GM12865 (cell line): Measurements from ENCODE around the gene DEDD.

Experiments
- DNase-seq: peaks from one replicate; pipeline ENCODE4 v3.0.0; 2010; ENCODE audit warnings: low read depth
- H3K4me3 ChIP-seq: 2 replicates; pipeline ENCODE4 v1.5.1; 2011; ENCODE audit warnings: mild to moderate bottlenecking, low read depth, low read length, control low read depth
- TF ChIP-seq, protein P1 (sequence below): IDR thresholded peaks from 2 replicates; pipeline ENCODE4 v1.5.1; 2011; ENCODE audit warnings: low read length, control low read depth, low read depth, inconsistent platforms; ENCODE audit not compliant: insufficient read depth; ENCODE audit errors: missing control alignments

Gene DEDD

DNA sequence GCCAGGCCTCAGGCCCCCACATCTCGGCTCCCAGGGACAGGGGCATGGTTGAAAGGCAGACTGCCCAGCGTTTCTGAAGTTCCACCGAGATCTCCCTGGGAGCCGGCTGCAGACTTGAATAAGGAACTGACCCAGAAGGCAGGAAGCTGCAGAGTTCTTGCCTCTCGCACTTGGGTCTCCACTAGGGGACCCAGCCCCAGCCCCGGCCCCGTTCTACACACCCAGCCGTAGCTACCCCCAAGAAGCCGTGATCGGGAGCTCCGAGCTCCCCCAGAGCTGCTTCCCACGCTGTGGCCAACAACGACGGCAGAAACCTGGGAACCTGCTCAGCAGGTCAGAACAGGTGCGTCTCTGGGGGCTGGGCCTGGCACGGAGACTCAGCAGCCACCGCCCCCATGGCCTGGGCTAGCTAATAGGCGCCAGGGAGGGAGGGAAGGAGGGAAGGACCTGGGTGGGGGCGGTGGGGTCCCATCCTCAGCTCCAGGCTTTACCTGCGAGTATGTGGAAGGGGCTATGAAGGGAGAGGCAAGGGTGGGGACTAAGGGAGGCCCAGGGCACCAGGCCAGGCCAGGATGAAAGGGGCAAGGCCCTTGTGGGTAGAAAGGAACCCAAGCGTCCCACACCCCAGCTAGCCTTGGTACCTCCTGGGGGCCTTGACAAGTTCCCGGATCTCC is 43.1 kb downstream of the DEDD start, which contains the start of gene NECTIN4:
NECTIN4 (minus strand) TSS at position 308 of the 674 bp plus-strand sequence; CDS start at position 46, 262 bp downstream.
- DNase-seq = no peak
- H3K4me3 ChIP-seq = no peak within 1 kb of the TSS
- TF ChIP-seq, protein P1, sequence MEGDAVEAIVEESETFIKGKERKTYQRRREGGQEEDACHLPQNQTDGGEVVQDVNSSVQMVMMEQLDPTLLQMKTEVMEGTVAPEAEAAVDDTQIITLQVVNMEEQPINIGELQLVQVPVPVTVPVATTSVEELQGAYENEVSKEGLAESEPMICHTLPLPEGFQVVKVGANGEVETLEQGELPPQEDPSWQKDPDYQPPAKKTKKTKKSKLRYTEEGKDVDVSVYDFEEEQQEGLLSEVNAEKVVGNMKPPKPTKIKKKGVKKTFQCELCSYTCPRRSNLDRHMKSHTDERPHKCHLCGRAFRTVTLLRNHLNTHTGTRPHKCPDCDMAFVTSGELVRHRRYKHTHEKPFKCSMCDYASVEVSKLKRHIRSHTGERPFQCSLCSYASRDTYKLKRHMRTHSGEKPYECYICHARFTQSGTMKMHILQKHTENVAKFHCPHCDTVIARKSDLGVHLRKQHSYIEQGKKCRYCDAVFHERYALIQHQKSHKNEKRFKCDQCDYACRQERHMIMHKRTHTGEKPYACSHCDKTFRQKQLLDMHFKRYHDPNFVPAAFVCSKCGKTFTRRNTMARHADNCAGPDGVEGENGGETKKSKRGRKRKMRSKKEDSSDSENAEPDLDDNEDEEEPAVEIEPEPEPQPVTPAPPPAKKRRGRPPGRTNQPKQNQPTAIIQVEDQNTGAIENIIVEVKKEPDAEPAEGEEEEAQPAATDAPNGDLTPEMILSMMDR = peak; percentile 1

DNA sequence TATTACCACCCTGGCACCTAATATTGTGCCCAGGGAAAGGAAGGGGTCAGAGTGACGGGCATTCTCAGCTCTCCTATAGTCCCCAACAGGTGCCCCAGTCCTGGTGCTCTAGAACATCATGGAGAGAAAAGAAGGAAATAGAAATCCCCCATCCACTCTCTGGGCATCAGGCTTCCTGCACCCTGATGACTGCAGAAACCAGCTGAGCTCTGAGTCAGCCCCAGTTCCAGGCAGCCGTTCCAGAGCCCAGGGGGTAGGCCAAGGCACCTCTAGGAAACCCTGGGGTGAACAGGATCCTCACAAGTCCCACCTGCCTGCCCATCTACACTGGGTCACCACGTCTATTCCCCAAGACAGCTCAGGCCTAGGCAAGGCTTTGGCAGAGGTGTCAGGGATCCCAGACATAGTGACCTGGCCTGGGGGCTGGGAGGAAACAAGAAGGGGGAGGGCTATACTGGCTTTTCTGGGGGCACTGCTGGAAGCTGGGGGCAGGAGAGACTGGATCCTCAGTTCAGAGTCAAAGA is 43.8 kb downstream of the DEDD start:
- TF ChIP-seq, protein P1 = no peak
- DNase-seq = no peak
- H3K4me3 ChIP-seq = no peak overlapping the region

DNA sequence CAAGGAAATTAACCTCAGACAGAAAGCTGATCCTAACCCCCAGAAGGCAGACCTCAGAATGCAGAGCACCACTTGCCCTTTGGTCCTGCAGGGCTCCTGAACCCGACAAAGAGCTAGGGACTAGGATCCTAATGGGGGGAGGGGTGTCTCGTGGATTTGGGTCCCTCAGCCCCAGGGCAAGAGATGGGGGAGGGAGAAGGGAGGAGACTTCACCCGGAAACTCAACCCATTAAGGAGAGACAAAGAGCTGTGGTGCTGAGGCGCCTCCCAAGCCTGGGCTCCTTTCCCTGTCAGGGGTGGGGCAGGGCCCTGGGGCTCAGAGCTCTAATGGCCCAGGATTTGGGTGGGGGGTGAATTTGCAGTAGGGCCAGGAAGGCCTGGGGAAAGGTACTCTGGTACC is 46.0 kb downstream of the DEDD start:
- no peak overlapping the region for H3K4me3 ChIP-seq
- no peak for DNase-seq
- TF ChIP-seq, protein P1 = no peak

DNA sequence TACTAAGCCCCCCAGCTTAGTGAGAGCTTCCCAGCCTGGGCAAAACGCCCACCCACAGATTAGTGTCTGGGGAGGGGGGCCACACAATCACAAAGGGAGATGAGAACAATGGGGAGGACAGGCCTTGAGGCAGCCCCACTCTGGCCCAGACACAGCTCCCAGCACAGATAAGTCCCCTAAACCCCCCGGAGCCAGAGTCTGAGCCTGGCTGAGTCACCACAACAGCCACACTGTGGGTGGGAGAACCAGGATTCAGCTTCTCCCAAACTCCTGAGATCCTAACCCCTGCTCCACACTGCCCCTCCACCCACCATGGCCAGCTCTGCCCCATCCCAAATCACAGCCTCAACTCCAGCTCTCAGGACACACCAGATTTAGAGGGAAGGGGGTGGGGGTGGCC is 47.3 kb downstream of the DEDD start:
- H3K4me3 ChIP-seq = no peak overlapping the region
- no peak for DNase-seq
- TF ChIP-seq, protein P1 = no peak

DNA sequence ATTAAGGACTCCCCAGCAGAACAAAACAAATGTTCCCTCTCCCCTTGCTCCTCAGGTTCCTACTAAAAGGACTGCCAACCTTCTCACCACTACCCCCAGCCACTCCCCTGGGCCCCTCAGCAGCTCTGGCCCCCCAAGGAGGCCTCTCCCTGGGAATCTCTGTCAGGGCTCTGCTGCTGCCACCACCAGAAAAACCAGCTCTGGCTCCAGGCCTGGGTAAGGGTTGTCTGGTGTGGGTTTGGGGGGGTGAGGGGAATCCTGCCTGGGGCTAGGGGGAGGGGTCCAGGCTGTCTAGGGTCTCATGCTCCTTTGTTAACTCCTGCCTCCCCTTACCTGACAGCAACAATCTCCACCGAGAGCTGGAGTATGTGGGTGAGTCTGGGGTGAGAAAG is 47.9 kb downstream of the DEDD start:
- no peak for DNase-seq
- TF ChIP-seq, protein P1 = no peak
- no peak overlapping the region for H3K4me3 ChIP-seq

DNA sequence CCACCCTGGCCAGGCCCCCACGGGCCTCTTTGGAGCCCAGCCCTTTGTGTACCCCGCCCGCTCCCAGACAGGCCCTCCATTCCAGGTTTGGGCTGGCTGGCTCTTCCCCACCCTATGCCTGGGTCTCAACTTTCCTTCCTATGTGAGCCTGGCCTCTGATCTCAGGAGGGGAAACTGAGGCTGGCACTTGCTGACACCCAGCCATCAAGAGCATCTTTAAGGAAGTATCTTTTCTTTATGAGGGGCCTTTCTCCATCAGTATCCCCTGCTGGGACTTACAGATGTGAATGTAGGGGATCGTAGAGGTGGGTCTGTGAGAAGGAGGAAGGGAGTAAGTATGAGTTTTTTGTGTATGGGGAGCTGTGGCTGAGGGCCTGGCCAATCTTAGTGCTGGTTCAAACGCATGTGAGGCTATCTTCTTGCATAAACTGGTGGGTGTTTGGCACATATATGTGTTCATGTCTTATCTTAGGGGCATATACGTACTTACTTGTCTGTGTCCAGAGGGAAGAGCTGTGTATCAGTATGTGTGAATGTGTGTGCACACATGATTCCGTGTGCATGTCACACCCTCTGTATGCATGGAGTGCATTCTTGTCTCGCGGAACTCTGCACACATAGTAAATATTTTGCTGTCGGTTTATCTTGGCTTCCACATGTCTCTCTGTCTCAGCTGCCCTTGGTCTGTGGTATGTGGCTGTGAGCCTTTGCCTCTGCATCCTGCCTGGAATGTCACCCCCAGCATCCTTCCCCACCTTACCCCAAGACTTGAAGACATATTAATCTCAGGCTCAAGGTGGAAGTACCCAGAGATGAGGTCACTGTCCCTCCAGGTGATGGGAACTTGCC is 48.5 kb downstream of the DEDD start:
- H3K4me3 ChIP-seq = no peak overlapping the region
- no peak for DNase-seq
- TF ChIP-seq, protein P1 = no peak
